HG03575 (cell line): ENCODE results near the gene PELI1.
"Not testable (repeated sequence)": the region's sequence is repeated elsewhere in the genome, so short reads cannot be mapped to it uniquely, and the experiment has no call there.

Experiments used
- ATAC-seq: cut with Tn5 transposase; IDR thresholded peaks from one replicate; pipeline ENCODE4 v1.9.1; 2021; ENCODE audit not compliant: unreplicated experiment, insufficient number of reproducible peaks, low FRiP score; ENCODE audit errors: extremely low read depth

PELI1 gene

GRCh38 chr2:64102736-64103135 lies 41.5 kb downstream of the PELI1 start:
- not testable (repeated sequence) for ATAC-seq

- no peak for ATAC-seq
Measured at GRCh38 chr2:64101141-64101591, 43.1 kb downstream of the PELI1 start.

- ATAC-seq = not testable (repeated sequence)
Measured at GRCh38 chr2:64100584-64100983, 43.6 kb downstream of the PELI1 start.

- no peak for ATAC-seq
Measured at GRCh38 chr2:64094663-64095382, 49.4 kb downstream of the PELI1 start.

GRCh38 chr2:64093341-64093740 lies 50.9 kb downstream of the PELI1 start:
- ATAC-seq = no peak

- ATAC-seq = peak; percentile 60
Measured at GRCh38 chr2:64092502-64092901, 51.7 kb downstream of the PELI1 start.

GRCh38 chr2:64090264-64090663 lies 54.0 kb downstream of the PELI1 start:
- no peak for ATAC-seq

- ATAC-seq = no peak
Measured at GRCh38 chr2:64086347-64087082, 57.7 kb downstream of the PELI1 start.

GRCh38 chr2:64085936-64086335 lies 58.3 kb downstream of the PELI1 start:
- no peak for ATAC-seq

GRCh38 chr2:64081046-64081445 lies 63.2 kb downstream of the PELI1 start:
- ATAC-seq = no peak

- ATAC-seq = no peak
Measured at GRCh38 chr2:64080179-64080578, 64.0 kb downstream of the PELI1 start.

GRCh38 chr2:64079688-64080087 lies 64.5 kb downstream of the PELI1 start:
- not testable (repeated sequence) for ATAC-seq

- ATAC-seq = not testable (repeated sequence)
Measured at GRCh38 chr2:64076828-64077227, 67.4 kb downstream of the PELI1 start.

GRCh38 chr2:64074616-64075015 lies 69.6 kb downstream of the PELI1 start:
- not testable (repeated sequence) for ATAC-seq

- no peak for ATAC-seq
Measured at GRCh38 chr2:64067326-64067725, 76.9 kb downstream of the PELI1 start.

- no peak for ATAC-seq
Measured at GRCh38 chr2:64065516-64065915, 78.7 kb downstream of the PELI1 start.

GRCh38 chr2:64063924-64064331 lies 80.3 kb downstream of the PELI1 start:
- ATAC-seq = no peak

- ATAC-seq = no peak
Measured at GRCh38 chr2:64063454-64063853, 80.8 kb downstream of the PELI1 start.

GRCh38 chr2:64062840-64063239 lies 81.4 kb downstream of the PELI1 start:
- peak; percentile 53 for ATAC-seq

GRCh38 chr2:64059270-64059669 lies 85.0 kb downstream of the PELI1 start:
- ATAC-seq = no peak
